K562 (cell line): Measurements from ENCODE around the gene GPR78. TPM values are rescaled to one million over a fixed set of nuclear protein-coding genes. Genes with fewer than 3 reads are reported as not detected.

ENCODE experiments used
- ATAC-seq: fragments of 200-7000 bp; cut with Tn5 transposase; 3 replicates; pipeline ENCODE4 v1.9.1; 2020; ENCODE audit warnings: moderate library complexity
- BruUV-seq: library from RNA; stranded (reverse); fragments of 400-500 nt; replicated peaks from 2 replicates; lab custom pipeline; 2021; lab: Mats Ljungman, UMichigan
- CTCF ChIA-PET: fragments of 300-600 bp; formaldehyde crosslinking; extraction: SDS; loops from one replicate; lab custom pipeline; 2021; ENCODE audit warnings: low intra/inter-chr PET ratio; lab: Yijun Ruan, JAX
- POLR2A ChIA-PET: fragments of 300-600, 350-650 bp; sonication (Branson Sonifier 250); formaldehyde crosslinking; extraction: SDS; loops from one replicate; lab custom pipeline; 2021; ENCODE audit warnings: antibody characterized with exemption, inconsistent platforms; lab: Yijun Ruan, JAX
- DNase-seq, 4 experiments: peaks; one replicate each; pipeline versions ENCODE4 v3.0.0 to v3.0.0-alpha.2; 2011 to 2018; ENCODE audit warnings: low spot score in 3 of 4, mixed read lengths in 3 of 4; ENCODE audit errors: extremely low read depth in 1 of 4
- FAIRE-seq: peaks from 2 replicates; lab custom pipeline; 2011; peaks lifted over from hg19 to GRCh38; lab: Jason Lieb, UNC
- H2AFZ ChIP-seq: 2 replicates; pipeline ENCODE4 v1.6.0; 2011; ENCODE audit warnings: low read depth, low read length, control low read depth, inconsistent platforms
- H3K27ac ChIP-seq: fragments of 200-600 bp; 3 replicates; pipeline ENCODE4 v1.8.0; 2011; ENCODE audit warnings: low read depth, mild to moderate bottlenecking, control low read depth, inconsistent platforms, low read length, moderate library complexity, mixed read lengths; ENCODE audit errors: extremely low read depth
- H3K27me3 ChIP-seq, 2 experiments: fragments of 300-600 bp in 1 of 2; 2 replicates in 1 of 2; 3 replicates in 1 of 2; pipeline versions ENCODE4 v1.6.0 to v1.8.0; 2011; ENCODE audit warnings: inconsistent platforms in 2 of 2, low read length in 2 of 2, mild to moderate bottlenecking in 1 of 2, mixed read lengths in 1 of 2, moderate library complexity in 1 of 2; ENCODE audit not compliant: control insufficient read depth in 2 of 2, insufficient read depth in 2 of 2
- H3K36me3 ChIP-seq: fragments of 300-600 bp; 3 replicates; pipeline ENCODE4 v1.8.0; 2011; ENCODE audit warnings: mild to moderate bottlenecking, low read length, inconsistent platforms; ENCODE audit not compliant: control insufficient read depth, insufficient read depth
- H3K4me1 ChIP-seq, 2 experiments: fragments of 200-600 bp in 1 of 2; replicated peaks in 1 of 2; 2 replicates in 1 of 2; 3 replicates in 1 of 2; pipeline versions ENCODE4 v1.5.1 to v1.8.0; 2011; ENCODE audit warnings: inconsistent platforms in 2 of 2, low read length in 2 of 2, mild to moderate bottlenecking in 1 of 2, mixed read lengths in 1 of 2, moderate library complexity in 1 of 2; ENCODE audit not compliant: control insufficient read depth in 2 of 2, insufficient read depth in 2 of 2
- H3K4me2 ChIP-seq: 2 replicates; pipeline ENCODE4 v1.6.1; 2011; ENCODE audit warnings: low read length, control low read depth, inconsistent platforms, mixed read lengths; ENCODE audit not compliant: insufficient read depth
- H3K4me3 ChIP-seq: fragments of 200-600 bp; sonication (generic), shearing (Covaris generic); 2 replicates; pipeline ENCODE4 v1.5.1; 2016; ENCODE audit warnings: control low read depth, inconsistent platforms
- H3K79me2 ChIP-seq: fragments of 200-600 bp; 3 replicates; pipeline ENCODE4 v1.8.0; 2011; ENCODE audit warnings: low read length, inconsistent platforms; ENCODE audit not compliant: control insufficient read depth, insufficient read depth
- H3K9ac ChIP-seq, 2 experiments: 2 replicates each; pipeline versions ENCODE4 v1.6.0 to v1.6.1; 2011; ENCODE audit warnings: low read depth in 2 of 2, low read length in 2 of 2, control low read depth in 1 of 2, inconsistent platforms in 1 of 2, mild to moderate bottlenecking in 1 of 2, mixed read lengths in 1 of 2; ENCODE audit not compliant: insufficient read depth in 1 of 2
- H3K9me1 ChIP-seq: one replicate; pipeline ENCODE4 v1.6.0; 2011; ENCODE audit warnings: inconsistent platforms, mild to moderate bottlenecking, low read length, moderate library complexity; ENCODE audit not compliant: control insufficient read depth, insufficient read depth
- H3K9me3 ChIP-seq: replicated peaks from 2 replicates; pipeline ENCODE4 v1.5.1; 2011; ENCODE audit warnings: low read depth, low read length, inconsistent platforms; ENCODE audit not compliant: control insufficient read depth, insufficient read depth
- H4K20me1 ChIP-seq: replicated peaks from 2 replicates; pipeline ENCODE4 v1.6.1; 2011; ENCODE audit warnings: low read length, inconsistent platforms, mixed read lengths; ENCODE audit not compliant: control insufficient read depth, insufficient read depth
- NCOA2 ChIP-seq, 2 experiments: fragments of 450-650 bp; IDR thresholded peaks; 2 replicates each; pipeline ENCODE4 v1.6.1; 2018; ENCODE audit warnings: mild to moderate bottlenecking in 2 of 2, moderate library complexity in 1 of 2; ENCODE audit not compliant: partially characterized antibody in 2 of 2
- RERE ChIP-seq: sonication (generic); formaldehyde crosslinking; IDR thresholded peaks from 2 replicates; pipeline ENCODE4 v1.8.0; 2023; ENCODE audit warnings: missing genetic modification reagents, mild to moderate bottlenecking, borderline replicate concordance
- ZNF217 ChIP-seq: sonication (generic); formaldehyde crosslinking; IDR thresholded peaks from 2 replicates; pipeline ENCODE4 v1.8.0; 2022; ENCODE audit warnings: mild to moderate bottlenecking, missing genetic modification reagents
- ZNF639 ChIP-seq, 2 experiments: fragments of 200-800 bp in 1 of 2; sonication (Bioruptor generic) in 1 of 2; sonication (generic) in 1 of 2; formaldehyde crosslinking in 1 of 2; IDR thresholded peaks in 1 of 2; conservative IDR thresholded peaks in 1 of 2; 2 replicates each; pipeline versions ENCODE4 v1.5.0 to v1.6.1; 2016 to 2020; ENCODE audit warnings: missing compliant biosample characterization in 1 of 2, missing genetic modification characterization in 1 of 2, missing genetic modification reagents in 1 of 2
- ZNF696 ChIP-seq: fragments of 250-450 bp; sonication (Bioruptor Pico); conservative IDR thresholded peaks from 2 replicates; pipeline ENCODE4 v1.4.0; 2020; ENCODE audit warnings: mild to moderate bottlenecking, moderate library complexity
- WGBS: fragments of 100-300 bp; shearing (Covaris generic); methylation state at CpG from one replicate; pipeline ENCODE4 v1.1.6; 2016; ENCODE audit warnings: low coverage, mixed read lengths; ENCODE audit not compliant: insufficient coverage; ENCODE audit errors: missing lambda C conversion rate; 5-methylcytosine and 5-hydroxymethylcytosine counted together
- in situ Hi-C: fragments of 300-500 bp; cut with MboI; formaldehyde crosslinking; loops from 4 replicates; pipeline ENCODE4 v1.15.0; 2018; ENCODE audit warnings: inconsistent platforms, mixed read lengths
- intact Hi-C: fragments of 100-400 bp; cut with micrococcal nuclease; formaldehyde crosslinking; loops from 2 replicates; pipeline ENCODE4 v1.14.2; 2022
- polyA plus RNA-seq, 8 experiments: library from polyadenylated mRNA; depleted of rRNA in 4 of 8; stranded (reverse) in 5 of 8; unstranded in 3 of 8; fragments of >200 nt; fragmentation: Nextera tagmentation in 2 of 8; fragmentation: Illumina TruSeq in 1 of 8; extraction: Ambion mirVana in 2 of 8; extraction: Trizol in 1 of 8; gene quantifications; 2 replicates each; pipeline versions ENCODE4 v1.2.1 to v1.2.3, GENCODE V29; 2011 to 2014; ENCODE audit warnings: inconsistent platforms in 1 of 8, missing spikeins in 1 of 8
- total RNA-seq, 7 experiments: library from RNA; depleted of rRNA in 6 of 7; stranded (reverse); fragments of >200 nt in 6 of 7; fragmentation: Illumina TruSeq in 2 of 7; extraction: Trizol in 2 of 7; gene quantifications; 2 replicates each; pipeline versions ENCODE4 v1.2.1 to v1.2.3, GENCODE V29; 2011 to 2021; ENCODE audit warnings: low replicate concordance in 1 of 7

Gene GPR78
- total and polyA plus RNA-seq, 9 of the 15 experiments (the other 6 are each of a cell fraction or from before 2014, with no cell fraction given) = 0.04 to 0.13 (median 0.07) TPM; not detected in 4

GRCh38 chr4:8597319-8597718 is 17.1 kb downstream of the GPR78 start:
- CTCF ChIA-PET = no interaction called here
- no peak overlapping the region for H3K9ac ChIP-seq
- WGBS = 55% methylated on average over 13 of the region's 13 CpGs
- TF ChIP-seq RERE (CRISPR knock-in tag) = no peak
- TF ChIP-seq ZNF696 (CRISPR knock-in tag) = no peak
- no peak for TF ChIP-seq ZNF639 (CRISPR knock-in tag; conservative IDR thresholded peaks at IDR 0.05 in 1 of 2, IDR thresholded peaks at IDR 0.05 in 1 of 2)
- no peak for TF ChIP-seq NCOA2 (IDR thresholded peaks at IDR 0.05; ENCODE audit: partially characterized antibody in 2 of 2)
- no peak for TF ChIP-seq ZNF217 (CRISPR knock-in tag)
- TF ChIP-seq, all 486 proteins: peak for 0
- Histone ChIP-seq H3K27me3 (peaks cover 2% of the 10 kb centered on the region in 2 experiments; a peak in 3 of 5 replicates), H3K4me3 (no peak overlapping the region), H3K79me2 (no peaks in the 10 kb centered on the region; the same call in 2 of the 3 replicates), H3K4me2 (no peak overlapping the region), H2AFZ (no peak overlapping the region), H3K4me1 (peaks cover 13 to 45% of the 10 kb centered on the region in 2 experiments; a peak in 4 of 5 replicates), H3K9me1 (no peaks in the 10 kb centered on the region), H3K9me3 (no peaks in the 10 kb centered on the region), H3K27ac (no peak overlapping the region), H4K20me1 (peaks cover 4% of the 10 kb centered on the region; the same call in 1 of the 2 replicates), H3K36me3 (no peaks in the 10 kb centered on the region)
- intact Hi-C loops (no loop called here), in situ Hi-C loops (loop anchor here (5.0 kb wide), 1 partner anchor 135 kb away; no protein-coding TSS in a partner anchor)
- DNase-seq (no peak), FAIRE-seq (no peak), ATAC-seq (no peak)
- POLR2A ChIA-PET = interaction anchor here (1.1 to 1.2 kb wide), 2 partner anchors 74 to 129 kb away, joined by 3 read pairs; no protein-coding TSS in a partner anchor
- BruUV-seq = no TSS peak
